HG03558 (cell line): ENCODE results near the gene TRPM3.

Experiments used
- ATAC-seq: cut with Tn5 transposase; IDR thresholded peaks from one replicate; pipeline ENCODE4 v1.9.1; 2021; ENCODE audit warnings: moderate number of reproducible peaks; ENCODE audit not compliant: unreplicated experiment; ENCODE audit errors: extremely low read depth

Gene TRPM3

DNA sequence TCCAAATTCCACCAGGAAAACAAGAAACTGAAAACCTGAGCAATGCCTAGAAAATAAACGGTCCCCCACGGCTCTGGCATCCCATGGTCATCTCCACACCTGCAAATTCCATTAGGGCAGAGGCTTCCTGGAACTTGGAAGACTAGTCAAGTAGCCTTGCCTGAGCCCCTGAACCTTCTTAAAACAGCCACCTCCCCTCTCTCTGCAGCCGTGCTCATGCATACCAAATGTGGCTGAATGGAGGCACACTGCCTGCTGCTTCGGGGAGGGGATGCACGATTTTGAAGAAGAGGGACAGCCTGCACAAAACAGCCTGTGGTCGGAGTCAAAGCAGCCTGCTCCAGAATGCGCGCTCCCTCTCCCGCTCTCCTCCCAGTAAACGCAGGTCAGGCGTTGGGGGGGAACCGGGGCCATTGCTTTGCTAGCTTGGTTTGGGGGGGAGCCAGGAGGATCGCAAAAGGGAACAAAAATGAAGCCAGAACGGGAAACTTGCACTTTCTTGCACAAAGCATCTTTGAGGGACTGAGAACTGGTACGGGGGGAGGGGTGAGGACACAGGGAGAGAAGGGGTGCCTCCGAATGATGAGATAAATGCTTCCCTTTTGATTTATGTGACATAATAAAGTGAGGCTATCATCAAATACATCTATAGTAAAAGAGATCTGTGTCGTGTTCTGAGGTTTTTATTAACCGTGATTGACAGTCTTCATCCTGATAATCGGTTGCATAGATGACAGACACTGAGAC lies at the start of gene TRPM3:
TSS of gene TRPM3 (minus strand) at position 347 of the 747 bp plus-strand sequence. CDS start at position 80, 267 bp downstream.
- no peak for ATAC-seq

GRCh38 chr9:71168418-71168817 lies 47.0 kb upstream of the TRPM3 start:
- no peak for ATAC-seq

- ATAC-seq, result no peak
These were observed 40.7 kb upstream of the TRPM3 start for GRCh38 chr9:71162126-71162525.

GRCh38 chr9:71157731-71158130 lies 36.3 kb upstream of the TRPM3 start:
- ATAC-seq, result no peak

DNA sequence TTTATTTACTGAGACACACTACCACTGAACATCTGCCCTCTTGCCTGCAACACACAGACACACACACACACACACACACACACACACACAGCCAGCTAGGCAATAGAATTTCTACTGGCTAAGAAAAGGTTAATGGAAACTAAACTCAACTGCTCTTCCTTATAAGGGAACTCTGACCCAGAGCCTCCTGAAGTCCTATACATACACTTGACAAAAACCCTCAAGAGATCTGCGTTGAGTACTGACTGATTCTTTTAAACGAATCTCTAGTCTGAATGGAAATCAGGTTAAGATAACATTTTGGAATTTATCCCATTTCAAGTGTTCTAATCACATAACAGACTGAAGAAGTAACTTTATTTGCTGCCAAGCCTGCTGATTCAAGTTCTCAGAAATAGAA lies 25.9 kb upstream of the TRPM3 start:
- no peak for ATAC-seq

GRCh38 chr9:71146511-71146910 lies 25.1 kb upstream of the TRPM3 start:
- ATAC-seq, result no peak

- ATAC-seq, result no peak
These were observed 23.8 kb upstream of the TRPM3 start for GRCh38 chr9:71145179-71145578.

DNA sequence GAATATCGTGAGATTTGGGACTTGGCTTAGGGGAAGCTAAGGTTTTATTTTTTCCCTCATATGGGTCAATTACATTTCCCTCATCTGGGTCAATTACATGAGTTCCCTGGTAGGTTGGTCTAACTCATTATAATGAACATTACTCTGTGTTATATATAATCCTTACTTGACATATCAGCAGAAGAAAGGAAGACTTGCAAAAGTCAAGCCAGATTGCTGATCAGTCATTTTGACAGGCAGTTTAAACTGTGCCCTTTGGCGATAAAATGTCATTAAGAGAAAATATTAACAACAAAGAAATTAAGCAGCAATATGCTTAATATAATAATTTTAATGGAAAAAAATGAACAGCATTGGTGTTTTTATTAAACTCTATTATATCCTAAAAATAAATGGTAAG lies 23.1 kb upstream of the TRPM3 start:
- ATAC-seq, result no peak

DNA sequence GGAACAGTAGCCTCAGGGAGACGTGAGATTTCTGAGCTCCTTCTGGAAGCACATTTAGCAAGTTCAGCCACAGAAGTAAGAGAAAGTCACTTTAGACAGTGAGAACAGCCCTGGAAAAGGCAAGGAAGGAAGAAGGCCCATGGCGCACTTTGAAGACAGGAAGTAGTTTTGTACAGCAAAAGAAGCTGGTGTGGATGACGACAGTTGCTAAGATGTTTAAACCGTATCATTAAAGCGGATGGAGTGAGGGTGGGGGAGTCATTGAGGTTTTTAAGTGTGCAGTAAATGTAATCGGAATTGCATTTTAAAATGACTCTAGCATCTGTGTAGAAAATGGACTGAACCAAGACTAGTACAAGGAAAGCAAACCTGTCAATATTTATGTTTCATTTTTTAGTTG lies 15.3 kb upstream of the TRPM3 start:
- no peak for ATAC-seq

GRCh38 chr9:71131145-71131544 lies 9.7 kb upstream of the TRPM3 start:
- ATAC-seq, result no peak

GRCh38 chr9:71130521-71130920 lies 9.1 kb upstream of the TRPM3 start:
- ATAC-seq, result no peak

DNA sequence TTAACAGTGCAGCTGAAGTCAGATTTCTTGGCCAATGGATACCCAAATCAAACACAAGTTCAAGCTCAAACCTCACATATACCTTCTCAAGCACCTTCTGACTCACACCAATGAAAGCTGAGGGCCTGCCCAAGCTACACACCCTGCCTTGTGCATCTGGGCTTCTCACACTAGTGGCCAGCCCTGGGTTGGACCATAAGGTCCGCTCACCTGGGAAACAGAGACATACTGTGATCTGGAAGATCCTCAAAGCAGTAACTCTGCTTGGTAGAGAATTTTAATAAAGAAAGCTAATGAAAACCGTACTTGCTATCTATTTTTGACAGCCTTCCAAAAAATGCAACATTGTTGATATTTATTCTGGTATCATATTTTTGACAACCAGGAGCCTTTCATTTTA lies 7.4 kb upstream of the TRPM3 start:
- ATAC-seq, result no peak

DNA sequence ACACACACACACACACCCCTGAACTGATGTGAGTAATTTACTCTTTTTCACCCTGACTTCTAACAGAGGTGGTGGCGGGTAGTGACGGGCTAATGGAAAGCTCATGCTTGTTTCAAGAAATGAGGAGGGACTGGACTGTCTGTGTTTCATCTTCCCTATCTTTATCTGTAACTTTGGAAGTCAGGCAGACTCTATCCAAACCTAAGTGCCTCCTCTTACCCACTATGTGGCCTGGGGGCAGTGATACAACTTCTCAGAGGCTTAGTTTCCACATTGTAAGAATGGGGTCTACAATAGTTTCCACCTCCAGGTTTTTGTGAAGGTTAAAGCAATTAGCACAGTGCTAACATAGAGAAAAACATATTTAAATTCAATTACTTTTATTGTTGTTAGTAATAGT lies 5.9 kb upstream of the TRPM3 start:
- no peak for ATAC-seq

DNA sequence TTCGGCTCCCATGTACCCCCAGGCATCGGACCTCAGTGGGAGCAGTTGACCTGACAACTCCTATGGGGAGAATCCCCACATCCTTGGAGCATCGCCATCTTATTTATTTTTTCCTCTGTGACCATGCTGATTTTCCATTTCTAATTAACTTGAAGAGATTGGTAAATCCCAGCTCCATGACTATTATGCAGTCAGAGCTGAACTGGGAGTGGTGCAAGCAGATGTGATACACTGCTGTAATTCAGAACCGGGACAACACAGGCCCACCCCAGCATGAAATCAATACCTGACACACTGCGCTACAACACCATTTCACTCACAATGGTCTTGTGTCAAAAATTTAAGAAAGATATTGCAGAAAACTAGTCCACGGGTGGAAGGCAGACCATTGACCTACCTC lies 1.0 kb upstream of the TRPM3 start:
- ATAC-seq, result no peak

GRCh38 chr9:71122022-71122275 lies 528 bp upstream of the TRPM3 start:
- no peak for ATAC-seq

- ATAC-seq, result no peak
These were observed 747 bp downstream of the TRPM3 start for GRCh38 chr9:71120501-71121247.

- no peak for ATAC-seq
These were observed 1.7 kb downstream of the TRPM3 start for GRCh38 chr9:71119746-71120145.

GRCh38 chr9:71118324-71118723 lies 3.1 kb downstream of the TRPM3 start:
- no peak for ATAC-seq

GRCh38 chr9:71115448-71115975 lies 5.9 kb downstream of the TRPM3 start:
- no peak for ATAC-seq

DNA sequence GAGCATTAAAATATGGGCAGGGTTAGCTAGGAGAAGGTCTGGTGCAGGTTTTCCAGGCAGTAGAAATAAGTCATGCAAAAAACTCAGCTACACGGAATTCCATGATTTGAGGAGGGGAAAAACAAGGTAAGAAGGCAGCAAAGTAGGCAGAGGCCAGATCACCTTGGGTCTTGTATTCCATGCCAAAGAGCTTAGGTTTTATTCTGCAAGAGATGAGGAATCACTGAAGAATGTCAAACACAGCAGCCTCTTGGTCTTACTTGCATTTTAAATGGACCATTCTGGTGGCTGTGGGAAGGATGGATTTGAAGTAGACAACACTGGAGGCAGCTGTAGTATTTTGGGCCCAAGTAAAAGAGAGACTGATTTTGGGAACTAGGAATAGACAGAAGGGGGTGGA lies 8.6 kb downstream of the TRPM3 start:
- no peak for ATAC-seq

- no peak for ATAC-seq
These were observed 12.5 kb downstream of the TRPM3 start for GRCh38 chr9:71108937-71109336.

DNA sequence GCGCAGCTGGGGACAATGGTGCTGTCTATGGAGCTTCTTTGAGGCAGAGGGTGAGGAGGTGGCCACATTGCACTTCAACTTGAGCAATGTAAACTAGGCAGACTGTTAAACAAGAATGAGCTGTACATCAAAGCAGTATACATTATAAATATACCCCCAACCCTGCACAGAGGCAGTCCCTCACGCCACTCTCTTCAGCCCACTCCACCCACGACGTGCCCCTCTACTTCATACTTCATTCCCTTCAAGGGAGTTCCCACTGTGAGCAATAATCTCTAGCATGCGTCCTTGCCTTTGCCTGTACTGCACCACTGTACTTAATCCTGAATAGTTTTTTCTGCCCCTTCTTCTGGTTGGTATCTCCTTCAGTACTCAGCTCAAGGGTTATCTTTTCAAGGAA lies 14.4 kb downstream of the TRPM3 start:
- no peak for ATAC-seq
